Epidermal melanocyte (primary cell): ENCODE measurements around the gene APAF1.
"Not testable (repeated sequence)": the region's sequence is repeated elsewhere in the genome, so short reads cannot be mapped to it uniquely, and the experiment has no call there.

Experiments used
- DNase-seq: peaks from one replicate; pipeline ENCODE4 v3.0.0; 2011; ENCODE audit warnings: low spot score; ENCODE audit not compliant: insufficient read length

The APAF1 gene

GRCh38 chr12:98755855-98756254 lies 110.8 kb downstream of the APAF1 start:
- DNase-seq: not testable (repeated sequence)

- DNase-seq: no peak
Observed at GRCh38 chr12:98757455-98757854, 112.4 kb downstream of the APAF1 start.

DNA sequence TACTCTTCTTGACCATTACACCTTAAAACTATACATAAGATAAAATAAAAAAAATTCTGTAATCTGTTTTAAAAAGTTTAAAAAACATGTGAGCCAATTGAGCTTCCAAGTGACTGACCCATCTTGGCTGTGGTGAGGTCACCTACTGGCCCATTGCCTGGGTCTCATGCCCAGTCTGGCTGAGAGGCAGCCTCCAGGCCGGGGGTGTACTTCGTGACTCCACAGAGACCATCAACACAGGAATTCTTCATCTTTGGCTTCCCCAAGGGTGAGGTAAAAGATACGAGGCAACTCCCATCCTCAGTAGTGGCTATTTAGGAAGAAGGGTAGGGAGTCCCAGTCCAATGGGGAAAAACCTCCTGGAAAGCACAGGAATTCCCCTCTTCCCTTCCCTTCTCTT lies 113.2 kb downstream of the APAF1 start:
- DNase-seq: no peak

DNA sequence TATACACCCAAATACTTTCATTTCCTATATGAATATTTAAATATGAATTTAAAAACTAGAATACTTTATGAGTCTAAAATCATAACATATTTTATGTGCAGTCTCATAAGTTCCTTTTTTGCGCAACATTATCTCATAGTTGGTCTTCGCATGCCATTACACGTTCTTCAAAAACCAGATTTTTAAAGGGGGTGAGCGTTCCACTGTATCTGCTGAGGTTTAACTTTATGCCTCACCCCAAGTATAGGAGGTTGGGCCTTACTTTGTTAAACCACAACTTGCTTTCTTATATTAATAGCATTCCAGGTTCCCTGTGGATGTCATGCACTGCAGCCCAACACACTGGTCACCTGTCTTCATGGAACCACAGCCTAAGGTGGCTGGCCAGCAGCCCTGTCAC lies 118.6 kb downstream of the APAF1 start:
- no peak for DNase-seq

GRCh38 chr12:98767248-98767647 lies 122.2 kb downstream of the APAF1 start:
- no peak for DNase-seq

GRCh38 chr12:98769068-98769467 lies 124.0 kb downstream of the APAF1 start:
- no peak for DNase-seq

DNA sequence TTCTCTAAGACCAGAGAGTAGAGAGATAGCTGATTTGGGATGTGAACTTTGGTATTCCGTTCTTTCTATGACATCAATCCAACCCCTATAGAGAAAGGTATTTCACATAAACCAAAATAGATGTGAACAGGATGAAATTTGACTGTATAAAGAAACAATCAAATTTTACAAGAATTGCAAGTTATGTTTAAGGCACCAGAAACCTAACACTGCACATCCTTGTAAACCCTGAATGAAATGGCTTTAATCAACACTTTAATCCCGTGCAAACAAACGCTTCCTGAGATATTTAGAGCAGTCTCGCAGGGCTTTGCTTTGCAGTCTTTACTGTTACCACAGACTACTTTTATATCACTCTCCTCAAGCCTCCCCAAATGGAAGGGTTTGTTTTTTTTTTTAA lies 125.1 kb downstream of the APAF1 start:
- no peak for DNase-seq

GRCh38 chr12:98771811-98772752 lies 127.0 kb downstream of the APAF1 start:
- no peak for DNase-seq

- no peak for DNase-seq
Observed at GRCh38 chr12:98772818-98773217, 127.7 kb downstream of the APAF1 start.

- no peak for DNase-seq
Observed at GRCh38 chr12:98780261-98780660, 135.2 kb downstream of the APAF1 start.

DNA sequence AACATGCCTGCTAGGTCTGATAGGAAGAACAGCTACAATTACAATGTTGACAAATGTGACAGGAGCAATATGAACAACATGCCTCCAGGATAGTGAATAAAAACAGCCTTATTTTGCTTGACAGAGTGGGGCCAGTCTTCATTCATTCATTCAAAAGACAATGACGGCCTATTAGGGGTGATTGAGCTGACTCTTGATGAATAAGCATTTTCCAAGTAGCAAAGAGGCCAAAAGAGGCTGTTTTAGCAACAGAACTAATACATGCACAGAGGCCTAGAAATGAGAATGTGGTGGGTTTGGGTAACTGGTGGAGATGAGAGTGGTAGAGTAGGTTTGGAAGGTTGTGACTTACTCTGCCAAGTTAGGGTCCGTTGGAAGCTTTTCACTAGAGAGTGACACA lies 138.3 kb downstream of the APAF1 start:
- no peak for DNase-seq
